Measurements from ENCODE around the gene MUC5AC.
"Not testable (repeated sequence)": the region's sequence is repeated elsewhere in the genome, so short reads cannot be mapped to it uniquely, and the experiment has no call there.

Gene MUC5AC

GRCh38 chr11:1179641-1180040, 21.9 kb downstream of the MUC5AC start:
- DNase-seq: no peak

DNA sequence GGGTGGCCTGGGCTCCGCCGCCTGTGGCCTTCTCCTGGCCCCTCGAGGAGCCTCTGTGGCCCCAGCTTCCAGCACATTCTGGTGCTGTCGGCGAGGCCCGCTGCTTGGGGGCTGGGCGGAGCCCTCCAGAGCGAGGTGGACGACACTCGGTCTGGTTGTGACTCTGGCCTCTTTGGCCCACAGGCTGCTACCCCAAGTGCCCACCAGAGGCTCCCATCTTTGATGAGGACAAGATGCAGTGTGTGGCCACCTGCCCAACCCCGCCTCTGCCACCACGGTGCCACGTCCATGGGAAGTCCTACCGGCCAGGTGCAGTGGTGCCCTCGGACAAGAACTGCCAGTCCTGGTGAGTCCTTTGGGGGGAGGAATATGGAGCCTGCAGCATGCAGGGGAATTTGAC, 22.4 kb downstream of the MUC5AC start:
- no peak for DNase-seq

GRCh38 chr11:1180947-1181391, 23.2 kb downstream of the MUC5AC start:
- DNase-seq: no peak

GRCh38 chr11:1181420-1181819, 23.7 kb downstream of the MUC5AC start:
- no peak for DNase-seq

- DNase-seq: no peak
These were observed 24.2 kb downstream of the MUC5AC start for GRCh38 chr11:1181853-1182535.

- not testable (repeated sequence) for DNase-seq
These were observed 26.4 kb downstream of the MUC5AC start for GRCh38 chr11:1184139-1184538.

DNA sequence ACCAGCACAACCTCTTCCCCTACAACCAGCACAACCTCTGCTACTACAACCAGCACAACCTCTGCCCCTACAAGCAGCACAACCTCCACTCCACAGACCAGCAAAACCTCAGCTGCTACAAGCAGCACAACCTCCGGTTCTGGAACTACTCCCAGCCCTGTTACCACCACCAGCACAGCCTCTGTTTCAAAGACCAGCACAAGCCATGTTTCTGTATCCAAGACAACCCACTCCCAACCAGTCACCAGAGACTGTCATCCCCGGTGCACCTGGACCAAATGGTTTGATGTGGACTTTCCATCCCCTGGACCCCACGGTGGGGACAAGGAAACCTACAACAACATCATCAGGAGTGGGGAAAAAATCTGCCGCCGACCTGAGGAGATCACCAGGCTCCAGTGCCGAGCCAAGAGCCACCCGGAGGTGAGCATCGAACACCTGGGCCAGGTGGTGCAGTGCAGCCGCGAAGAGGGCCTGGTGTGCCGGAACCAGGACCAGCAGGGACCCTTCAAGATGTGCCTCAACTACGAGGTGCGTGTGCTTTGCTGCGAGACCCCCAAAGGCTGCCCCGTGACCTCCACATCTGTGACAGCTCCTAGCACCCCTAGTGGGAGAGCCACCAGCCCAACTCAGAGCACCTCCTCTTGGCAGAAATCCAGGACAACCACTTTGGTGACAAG, 30.8 kb downstream of the MUC5AC start:
- not testable (repeated sequence) for DNase-seq

DNA sequence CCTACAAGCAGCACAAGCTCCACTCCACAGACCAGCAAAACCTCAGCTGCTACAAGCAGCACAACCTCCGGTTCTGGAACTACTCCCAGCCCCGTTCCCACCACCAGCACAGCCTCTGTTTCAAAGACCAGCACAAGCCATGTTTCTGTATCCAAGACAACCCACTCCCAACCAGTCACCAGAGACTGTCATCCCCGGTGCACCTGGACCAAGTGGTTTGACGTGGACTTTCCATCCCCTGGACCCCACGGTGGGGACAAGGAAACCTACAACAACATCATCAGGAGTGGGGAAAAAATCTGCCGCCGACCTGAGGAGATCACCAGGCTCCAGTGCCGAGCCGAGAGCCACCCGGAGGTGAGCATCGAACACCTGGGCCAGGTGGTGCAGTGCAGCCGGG, 32.1 kb downstream of the MUC5AC start:
- not testable (repeated sequence) for DNase-seq

- not testable (repeated sequence) for DNase-seq
These were observed 34.2 kb downstream of the MUC5AC start for GRCh38 chr11:1191786-1192470.

- DNase-seq: no peak
These were observed 35.1 kb downstream of the MUC5AC start for GRCh38 chr11:1192741-1193325.

GRCh38 chr11:1193326-1194230, 35.8 kb downstream of the MUC5AC start:
- no peak for DNase-seq

- no peak for DNase-seq
These were observed 36.7 kb downstream of the MUC5AC start for GRCh38 chr11:1194231-1194976.

DNA sequence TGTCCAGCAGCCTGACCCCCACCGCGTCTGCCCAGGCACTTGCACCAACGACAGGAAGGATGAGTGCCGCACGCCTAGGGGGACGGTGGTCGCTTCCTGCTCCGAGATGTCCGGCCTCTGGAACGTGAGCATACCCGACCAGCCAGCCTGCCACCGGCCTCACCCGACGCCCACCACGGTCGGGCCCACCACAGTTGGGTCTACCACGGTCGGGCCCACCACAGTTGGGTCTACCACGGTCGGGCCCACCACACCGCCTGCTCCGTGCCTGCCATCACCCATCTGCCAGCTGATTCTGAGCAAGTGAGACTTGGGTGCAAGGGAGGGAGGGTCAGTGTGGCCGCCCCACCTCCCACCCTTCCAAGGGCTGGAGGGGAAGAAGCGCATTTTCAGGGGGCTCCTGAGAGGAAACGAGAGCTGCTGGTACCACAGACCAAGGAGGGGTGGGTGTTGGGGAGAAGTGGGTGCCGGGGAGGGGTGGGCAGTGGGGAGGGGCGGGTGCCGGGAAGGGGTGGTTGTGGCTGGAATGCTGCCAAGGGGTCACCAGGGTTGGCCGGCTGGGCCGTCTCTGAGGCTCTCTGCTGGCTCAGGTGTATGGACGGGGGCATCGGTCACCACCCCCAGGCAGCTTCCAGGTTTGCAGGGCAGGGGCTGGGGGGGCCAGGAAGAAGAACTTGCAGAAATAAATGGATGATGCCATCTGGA, 37.4 kb downstream of the MUC5AC start:
- no peak for DNase-seq

DNA sequence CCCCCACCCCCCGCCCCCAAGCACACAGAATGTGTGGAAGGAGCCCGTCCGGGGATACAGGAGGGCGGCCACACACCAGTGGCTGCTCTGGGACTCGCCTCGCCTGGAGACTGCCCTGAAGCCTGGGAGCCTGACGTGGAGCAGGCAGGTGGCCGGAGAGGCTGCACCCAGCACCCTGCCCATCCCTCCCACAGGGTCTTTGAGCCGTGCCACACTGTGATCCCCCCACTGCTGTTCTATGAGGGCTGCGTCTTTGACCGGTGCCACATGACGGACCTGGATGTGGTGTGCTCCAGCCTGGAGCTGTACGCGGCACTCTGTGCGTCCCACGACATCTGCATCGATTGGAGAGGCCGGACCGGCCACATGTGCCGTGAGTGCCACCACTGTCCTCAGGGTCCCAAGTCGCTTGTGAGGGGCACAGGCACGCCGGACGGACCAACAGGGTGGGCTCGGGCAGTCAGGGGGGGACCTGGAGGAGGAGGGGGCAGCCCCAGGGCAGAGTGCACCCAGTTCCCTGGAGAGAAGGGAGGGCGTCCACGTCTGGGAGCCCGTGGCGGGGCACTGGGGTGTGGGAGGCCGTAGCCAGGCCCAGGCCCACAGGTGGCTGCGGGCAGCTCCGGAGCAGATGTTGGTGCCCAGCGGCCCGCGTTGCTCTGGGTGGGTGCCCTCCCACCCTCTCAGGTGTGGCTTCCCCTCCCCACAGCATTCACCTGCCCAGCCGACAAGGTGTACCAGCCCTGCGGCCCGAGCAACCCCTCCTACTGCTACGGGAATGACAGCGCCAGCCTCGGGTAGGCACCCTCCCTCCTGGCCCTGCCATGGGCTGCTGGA, 38.1 kb downstream of the MUC5AC start:
- no peak for DNase-seq

- DNase-seq: no peak
These were observed 39.0 kb downstream of the MUC5AC start for GRCh38 chr11:1196516-1197391.

- DNase-seq: no peak
These were observed 39.7 kb downstream of the MUC5AC start for GRCh38 chr11:1197431-1197885.

DNA sequence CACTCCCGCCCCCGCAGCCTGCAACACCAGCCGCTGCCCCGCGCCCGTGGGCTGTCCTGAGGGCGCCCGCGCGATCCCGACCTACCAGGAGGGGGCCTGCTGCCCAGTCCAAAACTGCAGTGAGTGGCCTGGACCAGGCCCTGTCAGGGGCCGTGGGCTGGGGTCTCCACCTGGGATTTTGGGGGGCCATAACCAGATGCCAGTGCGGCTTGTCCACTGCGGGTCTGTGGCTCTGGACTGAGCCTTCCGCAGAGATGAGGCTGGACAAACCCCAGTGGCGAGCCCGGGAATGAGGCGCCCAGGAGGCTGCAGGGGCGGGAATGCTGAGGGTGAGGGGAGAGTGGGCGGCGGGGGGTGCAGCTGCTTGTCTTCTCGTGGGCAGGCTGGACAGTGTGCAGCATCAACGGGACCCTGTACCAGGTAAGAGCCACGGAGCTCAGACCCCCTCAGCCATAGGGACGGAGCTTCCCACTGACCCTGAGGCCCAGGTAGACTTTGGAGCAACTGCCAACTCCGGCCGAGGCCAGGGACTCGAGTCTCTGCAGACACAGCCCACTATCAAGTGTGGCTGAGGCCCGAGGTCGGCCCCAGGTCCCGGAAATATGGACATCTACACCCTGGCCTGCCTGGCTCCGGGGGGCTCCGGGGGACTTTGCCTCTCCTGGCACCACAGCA, 40.3 kb downstream of the MUC5AC start:
- no peak for DNase-seq

GRCh38 chr11:1198561-1199240, 40.9 kb downstream of the MUC5AC start:
- no peak for DNase-seq
